Calu3 (cell line): ENCODE data around the gene HS3ST3B1. TPM values are rescaled to one million over a fixed set of nuclear protein-coding genes. Genes with fewer than 3 reads are reported as not detected.

Source experiments
- BruUV-seq: library from RNA; stranded (reverse); fragments of 400-500 nt; replicated peaks from 2 replicates; lab custom pipeline; 2021; lab: Mats Ljungman, UMichigan
- CTCF ChIA-PET: fragments of 300-600 bp; sonication (Branson Sonifier 250); formaldehyde crosslinking; loops from one replicate; lab custom pipeline; 2022; ENCODE audit warnings: antibody characterized with exemption; lab: Charles Lee
- DNase-seq: peaks from one replicate; pipeline ENCODE4 v3.0.0; 2022
- H3K27ac Mint-ChIP-seq: one replicate; pipeline ENCODE4 v1.8.0; 2022; ENCODE audit warnings: mixed read lengths; ENCODE audit not compliant: unreplicated experiment
- H3K27me3 Mint-ChIP-seq: one replicate; pipeline ENCODE4 v1.8.0; 2022; ENCODE audit warnings: mixed read lengths; ENCODE audit not compliant: unreplicated experiment
- H3K36me3 Mint-ChIP-seq: one replicate; pipeline ENCODE4 v1.8.0; 2022; ENCODE audit warnings: mild to moderate bottlenecking, moderate library complexity, mixed read lengths; ENCODE audit not compliant: insufficient read depth, unreplicated experiment
- H3K4me1 Mint-ChIP-seq: one replicate; pipeline ENCODE4 v1.8.0; 2022; ENCODE audit warnings: mild to moderate bottlenecking, low read depth, mixed read lengths; ENCODE audit not compliant: unreplicated experiment
- H3K4me3 Mint-ChIP-seq: one replicate; pipeline ENCODE4 v1.8.0; 2022; ENCODE audit warnings: mild to moderate bottlenecking, low read depth, moderate library complexity, mixed read lengths; ENCODE audit not compliant: unreplicated experiment
- H3K9me3 Mint-ChIP-seq: one replicate; pipeline ENCODE4 v1.8.0; 2022; ENCODE audit warnings: low read depth, mixed read lengths; ENCODE audit not compliant: unreplicated experiment
- CTCF ChIP-seq: fragments of 200-600 bp; IDR thresholded peaks from one replicate; pipeline ENCODE4 v1.8.0; 2022; ENCODE audit warnings: antibody characterized with exemption; ENCODE audit not compliant: unreplicated experiment
- intact Hi-C: fragments of 100-400 bp; cut with micrococcal nuclease; formaldehyde crosslinking; loops from one replicate; pipeline ENCODE4 v1.10.0; 2022; ENCODE audit not compliant: unreplicated experiment
- total RNA-seq: library from RNA; stranded (reverse); gene quantifications from 2 replicates; pipeline ENCODE4 v1.2.3, GENCODE V29; 2022

Gene HS3ST3B1
- total RNA-seq, 1 experiment from 2014 or later, result 0.80 TPM

GRCh38 chr17:14310101-14310500, 9.2 kb downstream of the HS3ST3B1 start:
- intact Hi-C loops, result no loop called here
- Mint-ChIP-seq H3K9me3 (no peaks in the 10 kb centered on the region), H3K4me1 (no peaks in the 10 kb centered on the region), H3K27ac (no peak overlapping the region), H3K4me3 (peak overlapping the region; percentile 70), H3K36me3 (peaks cover 10% of the 10 kb centered on the region), H3K27me3 (peaks cover 41% of the 10 kb centered on the region)
- CTCF ChIA-PET, result no interaction called here
- TF ChIP-seq CTCF, result no peak
- BruUV-seq, result no TSS peak
- DNase-seq, result no peak

DNA sequence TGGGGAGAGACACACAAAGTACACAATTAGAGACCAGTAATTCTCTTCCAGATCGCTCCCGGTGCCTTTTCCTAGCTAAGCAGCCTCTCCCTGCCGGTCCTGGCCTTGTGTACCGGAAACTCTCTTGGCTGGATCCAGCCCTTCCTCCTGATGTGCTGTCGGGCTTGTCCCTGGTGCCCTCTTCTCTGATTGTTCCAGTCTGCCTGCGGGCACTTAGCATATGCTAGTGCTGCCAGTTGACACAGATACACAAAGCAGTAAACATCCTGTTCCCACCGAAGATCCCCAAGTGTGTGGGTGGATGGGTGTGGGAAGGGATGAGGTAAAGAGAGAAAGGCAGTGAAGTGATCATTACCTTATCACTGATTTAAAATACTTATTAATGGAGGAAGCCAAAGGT, 9.7 kb downstream of the HS3ST3B1 start:
- DNase-seq, result no peak
- H3K4me3 Mint-ChIP-seq, result peak overlapping the region; percentile 70
- H3K27me3 Mint-ChIP-seq, result peaks cover 41% of the 10 kb centered on the region
- no peak for TF ChIP-seq CTCF
- no TSS peak for BruUV-seq
- CTCF ChIA-PET, result no interaction called here
- H3K27ac Mint-ChIP-seq, result no peak overlapping the region
- no peaks in the 10 kb centered on the region for H3K9me3 Mint-ChIP-seq
- intact Hi-C loops, result no loop called here
- no peaks in the 10 kb centered on the region for H3K4me1 Mint-ChIP-seq
- H3K36me3 Mint-ChIP-seq, result peaks cover 10% of the 10 kb centered on the region

DNA sequence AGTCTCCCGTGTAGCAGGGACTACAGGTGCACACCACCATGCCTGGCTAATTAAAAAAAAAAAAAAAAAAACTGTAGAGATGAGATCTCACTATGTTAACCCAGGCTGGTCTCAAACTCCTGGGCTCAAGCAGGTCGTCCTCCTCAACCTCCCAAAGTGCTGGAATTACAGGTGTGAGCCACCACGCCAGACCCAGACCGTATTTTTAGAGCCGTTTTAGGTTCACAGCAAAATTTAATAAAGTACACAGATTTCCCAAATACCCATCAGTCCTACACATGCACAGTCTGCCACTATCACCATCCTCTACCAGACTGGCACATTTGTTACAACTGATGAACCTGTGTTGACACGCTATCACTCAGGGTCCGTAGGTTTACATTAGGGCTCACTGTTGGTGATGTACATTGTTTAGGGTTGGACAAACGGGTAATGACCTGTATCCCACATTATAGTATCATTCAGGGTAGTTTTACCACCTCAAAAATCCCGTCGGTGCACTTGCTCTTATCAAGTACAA, 10.4 kb downstream of the HS3ST3B1 start:
- no TSS peak for BruUV-seq
- Mint-ChIP-seq H3K4me1 (no peaks in the 10 kb centered on the region), H3K27ac (no peak overlapping the region), H3K9me3 (no peaks in the 10 kb centered on the region), H3K36me3 (peaks cover 10% of the 10 kb centered on the region), H3K4me3 (no peak overlapping the region), H3K27me3 (peaks cover 41% of the 10 kb centered on the region)
- CTCF ChIA-PET, result no interaction called here
- no peak for TF ChIP-seq CTCF
- DNase-seq, result no peak
- intact Hi-C loops, result no loop called here

GRCh38 chr17:14311981-14312380, 11.1 kb downstream of the HS3ST3B1 start:
- TF ChIP-seq CTCF, result no peak
- Mint-ChIP-seq H3K27ac (no peak overlapping the region), H3K4me3 (no peak overlapping the region), H3K27me3 (peaks cover 41% of the 10 kb centered on the region), H3K36me3 (peaks cover 10% of the 10 kb centered on the region), H3K9me3 (no peaks in the 10 kb centered on the region), H3K4me1 (no peaks in the 10 kb centered on the region)
- DNase-seq, result no peak
- intact Hi-C loops, result no loop called here
- CTCF ChIA-PET, result no interaction called here
- no TSS peak for BruUV-seq
